ENCODE measurements around the gene RLF.

RLF gene

DNA sequence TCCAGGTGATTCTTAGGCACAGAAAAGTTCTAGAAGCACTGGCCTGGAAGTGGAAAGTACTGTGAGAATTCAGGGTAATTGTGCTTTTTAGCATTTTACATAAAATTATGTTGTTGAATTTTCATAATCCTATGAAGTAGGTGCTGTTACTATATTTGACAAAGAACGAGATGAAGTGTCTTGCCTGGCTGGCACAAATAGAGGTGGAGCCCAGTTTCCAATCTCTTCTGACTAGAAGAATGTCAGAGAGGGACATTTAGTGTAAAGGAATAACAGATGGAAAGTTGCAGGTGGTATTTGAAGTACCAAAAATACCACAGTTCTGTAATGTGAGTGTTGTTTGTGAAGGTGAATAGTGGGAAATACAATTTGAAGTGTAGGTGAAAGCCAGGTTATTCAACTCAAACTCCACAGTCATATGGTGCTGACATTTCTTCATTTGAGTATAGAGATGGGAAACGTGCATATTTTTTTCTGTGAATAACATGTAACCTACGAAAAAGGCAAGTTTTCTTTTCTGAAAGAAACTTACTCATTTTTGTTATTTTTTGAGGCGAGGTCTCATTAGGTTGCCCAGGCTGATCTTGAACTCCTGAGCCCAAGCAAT lies 83.1 kb downstream of the RLF start:
- no peak for DNase-seq

- DNase-seq, result no peak
Measured at GRCh38 chr1:40245686-40246085, 84.5 kb downstream of the RLF start.

GRCh38 chr1:40247655-40248054 lies 86.5 kb downstream of the RLF start, which contains the start of gene TMCO2:
TMCO2 (plus strand) TSS chr1:40247937; CDS start chr1:40247994, 57 bp downstream.
- DNase-seq, result no peak

GRCh38 chr1:40248412-40248811 lies 87.2 kb downstream of the RLF start:
- no peak for DNase-seq

DNA sequence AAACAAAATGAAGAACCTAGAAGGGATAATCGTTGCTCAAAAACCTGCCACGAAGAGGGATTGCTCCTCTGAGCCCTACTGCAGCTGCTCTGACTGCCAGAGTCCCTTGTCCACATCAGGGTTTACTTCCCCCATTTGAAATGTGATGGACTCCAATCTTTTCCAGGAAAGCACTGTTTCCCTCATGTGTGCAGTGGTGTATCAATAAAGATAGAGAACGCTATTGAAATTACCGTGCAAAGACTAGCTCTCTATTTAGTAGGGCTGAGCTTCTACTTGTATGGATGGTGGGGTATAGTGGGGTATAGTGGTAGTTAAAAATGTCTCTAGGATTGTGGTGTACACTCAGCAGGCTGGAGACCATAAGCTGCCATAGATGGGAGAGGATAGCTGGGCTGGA lies 90.3 kb downstream of the RLF start:
- DNase-seq, result no peak

DNA sequence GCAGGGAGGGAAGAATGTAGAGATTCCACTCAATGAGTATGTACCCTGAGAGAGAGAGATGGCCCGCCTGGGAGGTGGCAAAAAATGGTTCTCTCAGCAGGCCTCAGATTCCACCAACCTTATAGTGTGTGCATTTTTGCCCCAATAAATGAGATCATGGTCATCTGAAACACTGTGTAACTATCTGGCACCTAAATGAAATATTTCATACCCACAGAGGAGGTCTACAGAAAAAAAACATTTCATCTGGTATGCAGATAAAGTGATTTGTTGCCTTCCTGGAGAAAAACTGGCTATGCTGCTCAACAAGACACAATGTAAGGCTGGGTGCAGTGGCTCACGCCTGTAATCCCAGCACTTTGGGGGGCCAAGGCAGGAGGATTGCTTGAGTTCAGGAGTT lies 91.4 kb downstream of the RLF start:
- DNase-seq, result no peak

GRCh38 chr1:40255231-40255630 lies 94.0 kb downstream of the RLF start:
- DNase-seq, result no peak

DNA sequence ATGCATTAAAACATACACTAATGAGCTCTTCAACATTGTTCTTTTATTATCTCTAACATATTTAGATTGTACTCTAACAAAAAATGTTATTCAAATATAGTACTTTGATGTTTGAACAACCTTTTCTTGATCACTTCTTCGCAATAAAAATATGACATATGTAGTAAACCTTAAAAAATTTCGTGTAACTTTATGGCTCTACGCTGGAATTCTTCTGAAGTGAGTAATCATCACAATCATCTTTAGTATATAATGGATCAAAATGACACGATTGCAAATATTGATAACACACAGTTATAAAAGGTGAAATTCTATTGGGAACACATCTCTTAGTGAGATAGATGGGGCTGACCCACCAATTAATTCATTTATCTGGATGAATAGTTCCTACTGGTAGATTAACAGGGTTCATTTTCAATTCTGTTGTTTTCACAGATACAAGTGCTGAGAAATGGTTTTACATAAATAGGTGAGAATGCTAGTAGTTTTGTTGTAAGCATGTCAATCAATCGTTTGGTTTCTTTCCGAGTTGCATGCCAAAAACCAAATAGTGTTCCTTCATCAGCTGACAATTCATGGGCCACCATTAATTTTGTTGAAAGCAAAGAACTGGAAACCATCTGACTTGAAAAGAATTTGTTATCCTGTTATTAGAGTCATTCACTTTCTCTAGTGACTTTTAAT lies 95.4 kb downstream of the RLF start:
- no peak for DNase-seq

DNA sequence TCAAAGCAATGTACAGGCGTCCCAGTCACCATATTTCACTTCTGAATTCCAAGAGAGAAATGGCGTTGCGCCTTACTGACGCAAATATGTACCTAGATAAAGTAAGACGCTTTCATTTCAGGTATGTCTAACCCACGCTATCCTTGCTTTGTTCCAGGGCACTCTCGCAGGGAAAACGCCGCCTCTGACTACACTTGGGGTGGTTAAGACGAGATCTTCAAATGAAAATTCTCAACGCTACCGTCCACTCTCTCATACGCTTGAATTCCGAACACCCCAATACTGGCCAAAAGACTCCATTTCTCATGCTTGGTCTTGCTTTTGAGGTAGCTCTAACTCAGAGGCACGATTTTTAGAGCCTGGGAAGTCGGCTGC lies 96.1 kb downstream of the RLF start:
- peak; percentile 40 for DNase-seq

- DNase-seq, result peak; percentile 98
Measured at GRCh38 chr1:40257688-40258444, 96.7 kb downstream of the RLF start, which contains the start of gene ZMPSTE24. ZMPSTE24 (plus strand) TSS chr1:40258236; CDS start chr1:40258272, 36 bp downstream.

GRCh38 chr1:40258445-40258769 lies 97.2 kb downstream of the RLF start:
- DNase-seq, result peak; percentile 12

DNA sequence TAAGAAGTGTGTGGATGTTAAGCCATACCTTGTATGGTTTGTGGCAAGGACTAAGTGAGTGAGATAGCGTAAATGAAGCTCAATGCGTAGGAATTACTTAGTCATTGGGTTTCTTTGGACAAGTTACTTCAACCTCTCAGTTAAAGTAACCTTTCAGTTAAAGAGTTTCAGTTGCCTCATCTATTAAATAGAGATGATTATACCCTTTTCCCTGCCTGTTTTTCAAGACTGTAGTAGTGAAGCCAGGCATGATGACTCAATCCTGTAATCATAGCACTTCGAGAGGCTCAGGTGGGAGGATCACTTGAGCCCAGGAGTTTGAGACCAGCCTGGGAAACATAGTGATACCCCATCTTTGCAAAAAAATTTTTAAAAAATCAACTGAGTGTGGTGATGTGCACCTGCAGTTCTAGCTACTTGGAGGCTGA lies 103.2 kb downstream of the RLF start:
- no peak for DNase-seq

GRCh38 chr1:40265298-40265697 lies 104.1 kb downstream of the RLF start:
- DNase-seq, result no peak

DNA sequence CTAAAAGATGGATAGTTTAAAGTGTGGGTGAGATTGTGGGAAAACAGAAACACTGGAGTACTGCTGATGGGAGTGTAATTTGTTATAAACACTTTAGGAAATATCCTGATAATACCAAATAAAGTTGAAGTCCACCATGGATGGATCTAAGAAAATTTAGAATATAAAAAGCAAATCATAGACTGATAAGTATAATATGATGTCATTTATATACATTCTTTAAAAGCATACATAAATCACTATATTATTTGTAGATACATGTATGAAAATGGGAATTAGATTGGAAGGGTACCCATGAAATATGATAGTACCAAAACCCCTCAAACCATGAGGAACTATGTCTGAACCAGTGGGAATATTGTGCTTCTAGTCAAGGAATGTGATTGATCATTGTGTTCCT lies 104.7 kb downstream of the RLF start:
- no peak for DNase-seq

DNA sequence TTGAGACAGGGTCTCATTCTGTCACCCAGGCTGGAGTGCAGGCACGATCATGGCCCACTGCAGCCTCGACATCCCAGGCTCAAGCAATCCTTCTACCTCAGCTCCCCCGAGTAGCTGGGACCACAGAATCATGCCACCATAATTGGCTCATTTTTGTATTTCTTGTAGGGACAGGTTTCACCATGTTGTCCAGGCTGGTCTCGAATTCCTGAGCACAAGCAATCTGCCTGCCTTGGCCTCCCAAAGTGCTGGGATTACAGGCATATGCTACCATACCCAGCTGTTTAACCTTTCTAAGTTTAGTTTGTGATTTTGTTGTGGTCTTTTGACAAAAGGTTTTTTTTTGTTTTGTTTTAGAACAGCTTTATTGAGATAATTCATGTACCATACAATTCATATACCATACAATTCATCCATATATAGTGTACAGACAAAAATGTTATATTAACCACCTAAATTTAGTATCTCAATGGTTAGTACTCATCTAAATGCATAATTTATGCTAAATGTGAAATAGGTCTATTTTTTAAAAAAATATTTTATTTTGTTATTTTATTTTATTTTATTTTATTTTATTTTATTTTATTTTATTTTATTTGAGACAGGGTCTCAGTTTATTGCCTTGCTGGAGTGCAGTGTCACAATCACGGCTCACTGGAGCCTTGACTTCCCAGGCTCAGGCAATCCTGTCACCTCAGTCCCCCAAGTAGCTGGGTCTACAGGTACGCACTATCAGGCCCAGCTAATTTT lies 105.8 kb downstream of the RLF start:
- DNase-seq, result no peak

DNA sequence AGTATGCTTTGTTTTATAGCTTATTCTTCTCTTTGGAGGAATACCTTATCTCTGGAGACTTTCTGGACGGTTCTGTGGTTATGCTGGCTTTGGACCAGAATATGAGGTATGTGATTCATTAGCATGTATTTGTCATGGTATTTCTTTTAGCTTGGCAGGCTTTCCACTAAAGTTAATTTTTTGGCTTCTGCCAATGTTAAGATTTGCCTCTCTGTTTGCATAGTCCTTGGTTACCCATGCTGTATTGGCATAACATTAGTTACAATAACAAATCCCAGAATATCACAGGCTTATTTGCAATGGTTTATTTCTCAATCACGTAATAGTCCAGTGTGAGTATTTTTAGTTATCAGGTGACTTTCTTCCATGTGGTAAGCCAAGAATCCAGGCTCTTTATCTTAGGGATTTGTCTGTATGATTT lies 106.6 kb downstream of the RLF start:
- DNase-seq, result no peak

- no peak for DNase-seq
Measured at GRCh38 chr1:40268211-40268610, 107.0 kb downstream of the RLF start.

DNA sequence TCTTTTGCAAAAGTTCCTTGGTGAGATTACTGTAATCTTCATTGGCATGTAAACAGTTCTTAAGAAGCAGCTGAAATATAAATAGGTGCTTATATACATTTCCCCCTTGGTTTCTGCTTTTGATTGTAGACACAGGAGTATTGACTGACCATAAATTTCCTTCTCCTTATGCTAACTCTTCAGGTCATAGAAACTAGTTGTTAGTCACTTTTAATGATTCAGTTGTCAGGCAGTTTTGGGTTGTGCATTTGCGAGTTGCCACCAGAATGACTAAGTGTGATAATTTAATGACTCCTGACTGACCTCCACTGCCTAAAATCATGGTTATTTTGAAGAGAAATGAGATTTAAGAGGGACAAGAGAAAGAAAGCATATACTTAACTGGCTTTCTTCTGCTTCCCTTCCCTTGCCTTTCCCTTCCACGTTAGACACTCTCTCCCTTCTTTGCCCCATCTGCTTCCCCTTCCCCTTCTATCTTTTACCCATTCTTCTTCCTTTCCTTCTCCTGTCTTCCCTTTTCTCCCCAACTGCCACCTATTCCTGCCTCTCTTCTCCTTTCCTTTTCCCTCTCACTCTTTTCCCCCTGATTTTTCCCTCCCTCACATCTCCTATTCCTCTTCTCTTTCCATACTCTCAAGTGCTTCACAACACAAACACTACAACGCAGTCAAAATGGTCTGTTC lies 109.1 kb downstream of the RLF start:
- no peak for DNase-seq

DNA sequence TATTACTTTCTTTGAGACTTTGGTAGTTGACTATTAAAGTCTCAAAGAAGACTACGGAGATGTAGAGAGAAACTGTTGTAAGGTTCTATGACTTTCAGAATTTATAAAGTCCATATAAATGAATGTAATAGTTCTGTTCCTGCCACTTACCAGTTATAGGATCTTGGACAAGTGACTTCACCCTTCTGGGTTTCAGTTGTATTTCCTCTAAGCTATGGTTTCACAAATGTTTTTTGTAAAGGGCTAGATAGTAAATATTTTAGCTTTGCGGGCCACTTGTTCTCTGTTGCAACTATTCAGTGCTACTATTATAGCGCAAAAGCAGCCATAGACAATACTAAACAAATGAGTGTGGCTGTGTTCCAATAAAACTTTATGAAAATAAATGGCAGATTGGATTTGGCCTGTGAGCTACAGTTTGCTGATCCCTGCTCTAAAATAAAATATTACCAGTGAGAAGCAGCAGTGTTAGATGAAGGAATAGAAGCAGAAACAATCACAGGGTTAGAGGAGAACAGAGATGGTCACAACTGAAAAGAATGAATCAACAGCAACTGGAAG lies 111.5 kb downstream of the RLF start:
- DNase-seq, result peak; percentile 13

DNA sequence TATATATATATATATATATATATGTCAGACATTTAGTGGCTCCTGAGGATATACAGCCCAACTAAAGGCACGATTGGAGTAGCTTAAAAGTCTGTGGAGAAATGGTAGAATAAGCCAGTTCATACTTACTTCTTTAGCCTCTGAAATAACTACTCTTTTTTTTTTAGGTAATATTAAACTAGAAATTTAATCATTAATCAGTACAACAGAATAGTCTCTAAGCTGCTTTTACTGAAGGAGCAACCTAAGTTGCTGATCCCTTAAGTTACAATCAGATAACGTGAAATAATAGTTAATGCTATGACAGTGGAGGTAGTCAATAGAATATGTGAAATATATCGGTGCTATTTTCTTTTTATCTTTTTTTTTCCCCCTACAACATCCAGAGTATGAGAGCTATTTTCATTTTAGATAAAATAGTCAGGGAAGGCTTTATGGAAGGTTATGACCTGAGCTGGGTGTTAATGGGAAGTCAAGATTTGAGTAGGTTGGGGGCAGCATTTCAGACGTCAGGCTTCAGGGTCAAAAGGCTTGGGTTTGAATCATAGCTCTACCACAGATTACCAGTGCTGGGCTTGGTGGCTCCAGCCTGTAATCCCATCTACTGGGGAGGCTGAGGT lies 112.5 kb downstream of the RLF start:
- no peak for DNase-seq

- DNase-seq, result no peak
Measured at GRCh38 chr1:40274331-40274730, 113.1 kb downstream of the RLF start.

DNA sequence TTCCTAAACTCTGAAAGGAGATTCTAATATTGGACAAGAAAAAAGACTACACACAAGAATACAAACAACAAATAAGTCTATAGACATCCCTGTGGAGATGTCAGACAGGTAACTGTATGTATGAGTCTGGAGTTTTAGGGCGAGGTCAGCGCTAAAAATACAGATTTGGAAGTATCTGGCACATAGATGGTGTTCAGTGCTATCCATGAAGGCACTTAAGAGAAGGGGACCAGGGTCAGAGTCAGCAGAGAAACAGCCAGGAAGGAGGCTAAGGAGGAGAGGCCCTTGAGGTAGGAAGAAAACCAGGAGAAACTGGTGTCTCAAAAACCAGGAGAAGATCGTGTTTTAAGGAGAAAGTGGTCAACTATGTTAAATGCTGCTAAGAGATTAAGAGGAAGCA lies 114.9 kb downstream of the RLF start:
- no peak for DNase-seq
